ENCODE results near the gene CYP2A6. TPM values are rescaled to one million over a fixed set of nuclear protein-coding genes. Genes with fewer than 3 reads are reported as not detected.
"Not testable (repeated sequence)": the region's sequence is repeated elsewhere in the genome, so short reads cannot be mapped to it uniquely, and the experiment has no call there.

The CYP2A6 gene
- total RNA-seq, 1 experiment from 2014 or later = not detected

DNA sequence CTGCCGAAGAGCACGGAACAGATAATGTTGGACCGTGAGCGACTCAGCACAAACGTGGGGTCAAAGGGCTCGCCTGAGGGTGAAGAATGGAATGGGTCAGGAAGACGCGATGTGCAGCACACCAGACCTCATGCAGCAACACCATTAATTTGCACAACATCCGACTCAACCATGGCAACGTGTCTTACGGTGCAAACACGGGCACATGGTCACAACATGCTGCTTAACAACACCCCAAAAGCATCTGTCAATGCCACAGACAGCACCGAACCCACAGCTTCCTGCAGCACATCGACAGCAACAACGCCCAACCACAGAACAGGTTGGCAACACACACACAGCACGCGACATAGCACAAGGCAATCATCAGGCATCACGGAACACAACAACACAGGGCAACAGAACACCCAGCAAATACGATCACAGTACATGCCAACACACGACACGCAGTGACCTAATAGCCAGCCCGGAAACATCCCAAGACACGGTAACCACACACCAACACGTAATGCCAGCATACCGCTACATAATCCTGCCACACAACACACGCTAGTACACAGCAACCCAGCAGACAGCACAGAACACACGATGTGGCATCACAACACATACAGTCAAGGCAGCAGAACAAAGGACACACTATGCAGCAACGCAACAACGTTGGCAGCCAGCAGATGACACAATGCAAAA, 23.4 kb downstream of the CYP2A6 start:
- DNase-seq (ENCODE audit: low read depth, low spot score); in situ Hi-C loops (cut with HindIII; ENCODE audit: low pct_unique_long_range_greater_than_20kb, low sequenced_read_pairs): not testable (repeated sequence)

DNA sequence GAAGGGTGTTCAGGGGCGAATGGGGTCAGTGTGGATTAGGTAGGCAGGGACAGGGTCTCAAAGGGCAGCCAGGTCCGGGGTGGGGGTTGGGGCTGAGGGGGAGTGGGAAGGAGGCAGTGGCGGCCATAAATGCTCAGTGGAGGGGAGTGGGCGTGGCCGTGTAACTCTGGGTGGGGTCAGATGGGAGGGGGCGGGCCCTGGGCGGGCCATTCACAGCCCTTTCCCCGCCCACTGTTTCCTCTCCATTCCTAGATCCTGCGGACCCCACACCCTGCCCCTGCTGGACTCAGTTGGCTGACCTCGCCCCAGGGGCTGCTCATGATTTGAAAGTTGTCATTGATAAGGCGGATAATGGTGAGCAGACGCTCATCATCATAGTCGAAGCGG, 23.9 kb downstream of the CYP2A6 start:
- in situ Hi-C loops (cut with HindIII; ENCODE audit: low pct_unique_long_range_greater_than_20kb, low sequenced_read_pairs); DNase-seq (ENCODE audit: low read depth, low spot score): not testable (repeated sequence)

DNA sequence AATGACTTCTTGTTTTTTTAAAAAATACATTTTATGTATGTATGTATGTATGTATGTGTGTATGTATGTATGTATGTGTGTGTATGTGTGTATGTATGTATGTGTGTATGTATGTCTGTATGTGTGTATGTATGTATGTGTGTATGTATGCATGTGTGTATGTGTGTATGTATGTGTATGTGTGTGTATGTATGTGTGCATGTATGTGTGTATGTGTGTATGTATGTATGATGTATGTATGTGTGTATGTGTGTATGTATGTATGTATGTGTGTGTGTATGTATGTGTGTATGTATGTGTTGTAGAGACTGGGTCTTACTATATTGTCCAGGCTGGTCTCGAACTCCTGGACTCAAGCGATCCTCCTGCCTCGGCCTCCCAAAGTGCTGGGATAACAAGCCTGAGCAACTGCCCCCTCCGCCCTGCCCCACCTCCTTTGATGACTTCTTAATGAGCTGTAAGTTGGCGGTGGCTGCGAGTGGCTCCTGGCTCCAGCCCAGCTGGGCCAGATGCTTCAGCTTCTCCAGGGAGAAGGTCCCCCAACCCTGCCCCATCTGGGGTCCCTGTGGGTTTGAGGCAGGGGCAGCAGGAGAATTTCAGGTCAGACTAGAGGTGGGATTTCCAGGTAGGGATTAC, 24.7 kb downstream of the CYP2A6 start:
- in situ Hi-C loops (cut with HindIII; ENCODE audit: low pct_unique_long_range_greater_than_20kb, low sequenced_read_pairs); DNase-seq (ENCODE audit: low read depth, low spot score): not testable (repeated sequence)

GRCh38 chr19:40824916-40825315, 25.3 kb downstream of the CYP2A6 start:
- in situ Hi-C loops (cut with HindIII; ENCODE audit: low pct_unique_long_range_greater_than_20kb, low sequenced_read_pairs); DNase-seq (ENCODE audit: low read depth, low spot score): not testable (repeated sequence)

- in situ Hi-C loops (cut with HindIII; ENCODE audit: low pct_unique_long_range_greater_than_20kb, low sequenced_read_pairs); DNase-seq (ENCODE audit: low read depth, low spot score): not testable (repeated sequence)
These were observed 27.3 kb downstream of the CYP2A6 start for GRCh38 chr19:40822704-40823553.

DNA sequence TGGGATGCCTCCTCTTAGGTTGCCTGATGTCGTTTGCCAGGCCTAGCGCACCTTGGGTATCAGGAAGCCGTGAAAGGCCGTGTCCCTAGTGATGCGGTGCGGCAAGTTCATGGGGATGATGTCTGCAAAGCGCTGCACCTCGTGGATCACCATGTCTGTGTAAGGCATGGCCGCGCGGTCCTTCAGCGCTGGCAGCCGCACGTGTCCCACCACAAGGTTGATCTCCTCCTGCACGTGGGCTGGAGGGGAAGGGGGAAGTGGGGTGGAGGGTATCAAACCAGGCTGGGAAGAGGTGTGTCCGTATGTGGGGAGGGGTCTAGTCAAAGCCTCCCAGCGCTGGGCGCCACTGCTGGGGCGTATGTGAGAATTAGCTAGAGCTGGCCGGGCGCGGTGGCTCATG, 28.1 kb downstream of the CYP2A6 start:
- in situ Hi-C loops (cut with HindIII; ENCODE audit: low pct_unique_long_range_greater_than_20kb, low sequenced_read_pairs) = no loop called here
- no peak for DNase-seq (ENCODE audit: low read depth, low spot score)

DNA sequence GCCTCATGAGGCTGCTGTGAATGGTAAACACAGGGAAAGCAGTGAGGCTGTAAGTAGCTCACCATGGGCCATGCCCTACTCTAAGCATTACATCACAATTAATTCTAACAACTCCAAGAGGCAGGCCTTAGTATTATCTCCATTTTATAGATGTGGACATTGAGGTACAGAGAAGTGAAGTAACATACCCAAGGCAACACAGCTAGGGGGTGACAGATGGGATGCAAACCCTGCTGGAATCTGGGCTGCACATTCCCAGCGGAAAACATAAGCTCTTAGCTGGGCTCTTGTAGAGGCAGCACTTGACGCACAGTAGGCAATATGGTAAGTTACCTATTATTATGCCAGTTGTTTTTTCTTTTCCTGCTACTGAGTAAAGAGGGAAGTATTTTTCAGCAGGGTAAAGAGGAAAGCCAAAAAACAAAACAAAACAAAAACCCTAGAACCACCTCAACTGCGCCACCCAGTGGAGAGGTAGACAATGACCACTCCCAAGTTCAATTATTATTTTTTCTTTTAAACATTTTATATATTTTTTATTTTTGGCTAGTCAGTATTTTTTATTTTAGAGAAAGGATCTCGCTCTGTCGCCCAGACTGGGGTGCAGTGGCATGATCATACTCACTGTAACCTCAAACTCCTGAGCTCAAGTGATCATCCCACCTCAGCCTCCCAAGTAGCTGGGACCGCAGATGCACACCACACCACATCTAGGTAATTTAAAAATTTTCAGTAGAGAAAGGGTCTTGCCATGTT, 30.6 kb downstream of the CYP2A6 start:
- peak; percentile 26 for DNase-seq (ENCODE audit: low read depth, low spot score)

DNA sequence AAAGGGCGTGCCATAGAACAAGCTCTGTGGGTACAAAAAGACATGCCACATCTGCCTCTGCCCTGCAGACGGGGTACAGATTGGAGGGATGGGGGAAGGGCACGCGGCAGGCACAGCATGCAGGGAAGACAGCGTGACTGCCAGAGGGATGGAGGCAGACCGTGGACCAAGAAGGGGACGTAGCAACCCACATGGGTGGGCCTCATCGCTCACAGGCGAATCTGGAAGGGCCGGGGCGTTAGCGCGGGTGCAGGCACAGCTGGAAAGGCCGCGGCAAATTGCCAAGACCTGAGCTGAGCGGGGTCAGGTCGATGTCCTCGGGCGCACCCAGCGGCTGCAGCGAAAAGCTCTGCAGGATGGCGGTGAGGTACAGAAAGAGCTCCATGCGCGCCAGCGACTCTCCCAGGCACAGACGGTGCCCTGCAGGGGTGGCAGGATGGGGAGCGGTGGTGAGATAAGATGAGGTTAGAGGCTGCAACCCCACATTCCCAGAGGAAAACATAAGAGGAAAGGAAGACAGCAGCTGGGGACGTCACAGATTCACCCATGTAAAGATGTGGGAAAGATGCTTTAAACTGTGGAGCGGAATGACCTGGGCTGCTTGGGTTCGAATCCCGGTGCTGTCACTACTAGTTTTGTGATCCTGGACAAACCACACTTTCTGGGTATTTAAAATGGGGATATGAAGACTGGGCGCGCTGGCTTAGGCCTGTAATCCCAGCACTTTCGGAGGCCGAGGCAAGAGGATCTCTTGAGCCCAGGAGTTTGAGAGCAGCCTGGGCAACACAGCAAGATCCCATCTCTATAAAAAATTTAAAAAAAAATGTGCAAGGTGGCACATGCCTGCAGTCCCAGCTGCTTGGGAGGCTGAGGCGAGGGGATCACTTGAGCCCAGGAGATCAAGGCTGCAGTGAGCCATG, 31.5 kb downstream of the CYP2A6 start:
- DNase-seq (ENCODE audit: low read depth, low spot score); in situ Hi-C loops (cut with HindIII; ENCODE audit: low pct_unique_long_range_greater_than_20kb, low sequenced_read_pairs): not testable (repeated sequence)

More for the DNA sequence above, 30.6 kb downstream of the CYP2A6 start:
- in situ Hi-C loops (cut with HindIII; ENCODE audit: low pct_unique_long_range_greater_than_20kb, low sequenced_read_pairs) = not testable (repeated sequence)

- in situ Hi-C loops (cut with HindIII; ENCODE audit: low pct_unique_long_range_greater_than_20kb, low sequenced_read_pairs) = no loop called here
- DNase-seq (ENCODE audit: low read depth, low spot score) = no peak
These were observed 35.0 kb downstream of the CYP2A6 start for GRCh38 chr19:40815223-40815622.

GRCh38 chr19:40813182-40813581, 37.1 kb downstream of the CYP2A6 start:
- in situ Hi-C loops (cut with HindIII; ENCODE audit: low pct_unique_long_range_greater_than_20kb, low sequenced_read_pairs) = no loop called here
- DNase-seq (ENCODE audit: low read depth, low spot score) = no peak

- DNase-seq (ENCODE audit: low read depth, low spot score); in situ Hi-C loops (cut with HindIII; ENCODE audit: low pct_unique_long_range_greater_than_20kb, low sequenced_read_pairs): not testable (repeated sequence)
These were observed 37.7 kb downstream of the CYP2A6 start for GRCh38 chr19:40812571-40812970.

GRCh38 chr19:40811478-40812341, 38.5 kb downstream of the CYP2A6 start:
- DNase-seq (ENCODE audit: low read depth, low spot score) = no peak
- in situ Hi-C loops (cut with HindIII; ENCODE audit: low pct_unique_long_range_greater_than_20kb, low sequenced_read_pairs) = no loop called here

DNA sequence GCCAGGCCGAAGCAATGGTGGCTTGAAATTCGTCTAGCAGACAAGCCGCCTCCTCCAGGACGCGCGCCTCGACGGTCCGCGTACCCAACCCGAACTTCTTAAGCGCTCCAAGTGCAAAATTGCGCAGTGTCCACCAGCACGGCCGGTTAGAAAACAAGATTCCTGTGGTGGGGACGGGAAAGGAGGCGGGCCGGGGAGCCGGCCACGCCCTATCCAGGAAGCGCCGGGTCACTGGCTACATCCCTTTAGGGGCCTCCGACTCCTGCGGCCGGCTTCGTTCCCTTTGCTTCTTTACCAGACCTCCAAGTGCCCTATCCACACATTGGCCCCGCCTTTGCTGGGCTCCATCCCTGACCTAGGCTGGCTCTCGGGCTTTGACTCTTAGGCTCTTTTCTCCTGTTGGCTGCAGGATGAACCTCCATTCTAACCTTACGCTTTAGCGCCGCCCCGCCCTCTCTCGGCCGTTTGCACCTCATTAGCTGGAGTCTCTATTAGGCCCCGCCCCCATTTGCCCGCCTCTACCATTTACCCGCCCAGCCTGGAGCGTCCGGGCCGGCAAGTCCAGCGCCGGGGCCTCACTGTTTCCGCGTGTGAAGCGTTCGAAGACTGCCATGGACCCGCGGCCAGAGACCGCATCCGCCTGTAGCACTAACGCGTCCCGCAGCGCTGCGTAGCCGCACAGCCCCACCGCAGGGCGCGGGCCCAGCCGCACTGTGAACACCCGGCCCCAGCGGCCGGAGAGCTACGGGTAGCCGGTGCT, 39.4 kb downstream of the CYP2A6 start:
- DNase-seq (ENCODE audit: low read depth, low spot score) = peak; percentile 61
- in situ Hi-C loops (cut with HindIII; ENCODE audit: low pct_unique_long_range_greater_than_20kb, low sequenced_read_pairs) = not testable (repeated sequence)

DNA sequence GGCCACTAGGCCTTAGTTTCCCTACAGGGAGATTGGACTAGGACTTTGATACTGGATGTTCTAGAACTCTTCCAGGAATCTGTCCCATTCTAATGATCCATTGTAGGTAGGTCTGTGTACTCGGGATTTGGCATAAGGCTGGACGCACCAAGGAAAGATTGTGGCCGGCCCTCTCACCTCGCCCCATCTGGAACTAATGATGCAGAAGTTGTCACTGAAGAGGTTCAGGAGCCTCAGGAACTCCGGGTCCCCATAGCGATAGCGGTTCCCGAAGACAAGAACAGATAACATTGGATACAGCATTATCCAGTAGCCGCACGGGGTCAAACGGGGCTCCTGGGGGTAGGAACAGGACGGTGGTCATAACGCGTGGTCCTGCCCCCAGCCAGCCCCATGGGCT, 40.1 kb downstream of the CYP2A6 start:
- no peak for DNase-seq (ENCODE audit: low read depth, low spot score)
- in situ Hi-C loops (cut with HindIII; ENCODE audit: low pct_unique_long_range_greater_than_20kb, low sequenced_read_pairs) = no loop called here

- DNase-seq (ENCODE audit: low read depth, low spot score) = no peak
- in situ Hi-C loops (cut with HindIII; ENCODE audit: low pct_unique_long_range_greater_than_20kb, low sequenced_read_pairs) = no loop called here
These were observed 40.7 kb downstream of the CYP2A6 start for GRCh38 chr19:40809358-40810086.
